SK-N-SH treated with all-trans-retinoic acid at 6 μM for 48 hours (cell line): ENCODE data around the gene NUP98.

Source experiments
- CSDC2 ChIP-seq: fragments of 250-450 bp; sonication (Bioruptor Pico); IDR thresholded peaks from 2 replicates; pipeline ENCODE4 v1.5.0; 2020; ENCODE audit warnings: mild to moderate bottlenecking, moderate library complexity
- ESRRG ChIP-seq: fragments of 250-450 bp; sonication (Bioruptor Pico); IDR thresholded peaks from 2 replicates; pipeline ENCODE4 v1.6.1; 2021; ENCODE audit warnings: mild to moderate bottlenecking
- GLIS3 ChIP-seq: fragments of 250-450 bp; sonication (Bioruptor Pico); IDR thresholded peaks from 2 replicates; pipeline ENCODE4 v1.5.0; 2020; ENCODE audit warnings: mild to moderate bottlenecking, moderate library complexity
- RARB ChIP-seq: fragments of 250-450 bp; sonication (Bioruptor Pico); IDR thresholded peaks from 2 replicates; pipeline ENCODE4 v1.8.0; 2021; ENCODE audit warnings: mild to moderate bottlenecking, moderate library complexity
- TCF4 ChIP-seq: fragments of 250-450 bp; sonication (Bioruptor Pico); IDR thresholded peaks from 2 replicates; pipeline ENCODE4 v1.8.0; 2021; ENCODE audit warnings: mild to moderate bottlenecking, moderate library complexity, borderline replicate concordance

DNA sequence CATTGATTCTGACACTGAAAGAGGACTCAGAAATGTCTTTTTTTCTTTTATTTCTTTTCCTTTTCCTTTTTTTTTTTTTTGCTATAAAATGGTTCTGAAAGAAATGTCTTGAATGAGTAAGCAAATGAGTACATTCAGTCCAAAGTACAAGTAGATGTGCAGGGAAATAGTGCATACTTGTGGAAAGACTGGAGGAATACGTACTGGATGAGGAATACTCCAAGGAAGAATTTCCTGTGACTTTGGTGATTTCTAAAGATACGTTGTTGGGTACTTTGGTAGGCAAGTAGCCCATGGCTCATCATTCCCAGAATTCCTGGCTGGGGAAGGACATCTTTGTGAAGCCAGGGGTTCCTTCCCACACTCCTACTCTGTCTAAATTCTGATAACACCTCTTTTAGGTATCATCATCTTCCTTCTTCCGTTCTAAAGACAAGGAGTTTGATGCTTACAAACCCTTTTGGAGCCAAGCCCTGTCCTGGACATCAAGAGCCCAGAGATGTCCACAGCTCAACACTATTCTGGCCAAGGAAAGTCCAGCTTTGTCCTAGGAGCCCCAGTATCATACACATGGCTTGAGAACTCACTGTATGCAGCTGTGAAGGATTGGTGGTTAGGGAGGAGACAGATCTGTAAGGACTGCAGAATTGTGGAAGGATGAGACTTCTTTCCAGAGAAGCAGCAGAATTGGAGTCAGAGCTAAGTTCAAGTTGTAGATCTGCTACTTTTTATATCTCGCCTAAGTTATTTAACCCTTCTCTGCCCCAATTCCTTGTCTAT is 4.8 kb upstream of the NUP98 start:
- TF ChIP-seq GLIS3 (no peak), ESRRG (no peak), CSDC2 (CRISPR knock-in tag) (no peak), RARB (CRISPR knock-in tag) (no peak), TCF4 (CRISPR knock-in tag) (no peak)
